NCI-H345 treated with DMSO at 0.1 percent for 48 hours (cell line): ENCODE data around the gene TRIM9.
"Not testable (repeated sequence)": the region's sequence is repeated elsewhere in the genome, so short reads cannot be mapped to it uniquely, and the experiment has no call there.

Source experiments
- DNase-seq: peaks from one replicate; lab custom pipeline; 2025; ENCODE audit not compliant: unreplicated experiment; lab: John Stamatoyannopoulos, UW

The TRIM9 gene

DNA sequence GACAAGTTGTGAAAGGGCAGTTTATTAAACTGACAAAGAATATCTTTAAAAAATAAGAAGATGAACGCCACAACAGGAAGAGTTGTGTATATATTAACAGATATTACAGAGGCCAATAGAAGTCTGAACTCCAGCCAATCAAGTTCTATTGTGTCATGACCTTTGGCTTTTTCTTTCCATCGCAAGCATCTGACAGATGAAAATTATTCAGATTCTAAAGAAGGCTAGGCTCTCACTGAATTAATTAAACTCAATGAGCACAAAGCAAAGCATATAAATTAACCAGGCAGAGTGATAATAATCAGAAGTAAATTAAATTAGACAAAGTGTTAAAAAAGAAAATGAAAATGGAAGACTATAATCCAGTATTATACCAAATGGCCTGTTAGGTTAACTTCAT, 88.6 kb downstream of the TRIM9 start:
- no peak for DNase-seq

DNA sequence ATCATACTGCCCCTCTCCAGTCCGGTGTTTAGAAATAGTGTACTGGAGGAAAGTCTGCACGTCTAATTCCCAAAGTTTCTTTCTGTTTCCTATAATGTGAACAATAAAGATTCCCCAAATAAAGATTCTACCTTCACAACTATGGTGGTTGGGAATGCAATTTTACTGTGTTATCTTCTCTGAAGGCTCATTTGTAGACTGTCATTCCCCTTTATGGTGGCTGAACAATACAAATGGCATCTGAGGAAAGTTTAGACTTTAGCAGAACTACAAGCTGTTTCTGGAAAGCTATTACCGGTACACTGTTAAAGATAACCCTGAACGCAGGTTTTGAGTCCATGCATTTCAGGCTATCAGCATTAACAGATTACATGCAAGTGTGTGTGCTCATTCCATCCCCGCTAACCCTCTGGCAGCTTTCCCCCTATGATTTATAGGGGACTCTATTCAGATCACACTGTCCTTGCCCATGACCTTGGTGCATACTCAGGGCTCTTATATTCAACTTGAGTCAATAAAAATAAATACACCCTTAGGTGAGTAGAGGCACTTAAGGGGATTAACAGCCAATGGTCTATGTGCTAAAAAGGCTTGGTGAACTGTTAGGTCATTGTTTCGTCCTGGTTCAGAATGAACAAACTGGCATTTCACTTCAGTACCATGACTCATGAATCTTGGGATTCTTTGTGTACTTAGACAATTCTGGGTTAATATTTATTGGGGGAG, 89.9 kb downstream of the TRIM9 start:
- DNase-seq, result no peak

DNA sequence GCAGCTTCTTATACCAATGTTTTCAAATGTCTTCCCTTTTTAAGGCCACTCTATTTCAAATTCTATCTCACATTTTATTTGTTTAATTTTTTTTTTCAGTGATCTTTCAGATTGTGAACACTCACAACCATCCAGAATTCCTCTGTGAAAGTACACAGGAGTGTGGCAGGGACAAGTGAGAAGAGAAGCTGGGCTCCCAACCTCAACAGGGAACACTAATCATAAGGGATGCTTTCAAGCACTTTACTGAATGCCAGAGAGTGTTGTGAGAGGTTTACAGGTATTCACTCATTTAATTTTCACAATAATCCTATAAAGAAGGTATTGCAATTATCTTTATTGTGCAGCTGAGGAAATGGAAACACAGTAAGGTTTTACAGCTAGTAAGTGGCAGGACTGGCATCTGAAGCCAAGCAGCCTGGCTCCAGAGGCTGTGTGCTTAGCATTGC, 90.5 kb downstream of the TRIM9 start:
- no peak for DNase-seq

DNA sequence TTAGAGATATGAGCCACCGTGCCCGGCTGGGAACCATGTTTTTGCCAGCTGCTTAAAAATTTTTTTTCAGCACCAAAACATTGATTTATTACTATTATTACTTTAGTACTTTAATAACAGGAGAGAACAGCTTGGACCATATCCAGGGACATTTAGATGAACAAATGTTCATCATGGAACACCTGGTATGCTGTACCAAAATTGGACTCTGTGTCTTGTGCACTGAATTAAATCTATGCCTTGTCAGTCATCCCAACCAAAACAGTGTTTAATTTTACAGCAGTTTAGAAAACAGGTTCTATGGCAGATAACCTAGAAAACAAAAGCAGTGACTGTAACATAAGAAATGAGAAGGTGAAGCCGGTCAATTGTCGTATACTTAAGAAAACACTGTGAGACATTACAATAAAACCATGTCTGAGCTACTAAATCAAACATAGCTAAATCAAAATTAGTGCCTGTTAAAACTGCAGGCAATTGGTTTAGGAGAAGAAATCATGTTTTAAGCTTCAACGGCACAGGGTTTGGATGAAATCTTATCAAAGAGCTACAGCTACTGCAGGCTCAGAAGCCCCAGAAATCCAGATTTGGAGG, 92.4 kb downstream of the TRIM9 start:
- DNase-seq, result no peak

DNA sequence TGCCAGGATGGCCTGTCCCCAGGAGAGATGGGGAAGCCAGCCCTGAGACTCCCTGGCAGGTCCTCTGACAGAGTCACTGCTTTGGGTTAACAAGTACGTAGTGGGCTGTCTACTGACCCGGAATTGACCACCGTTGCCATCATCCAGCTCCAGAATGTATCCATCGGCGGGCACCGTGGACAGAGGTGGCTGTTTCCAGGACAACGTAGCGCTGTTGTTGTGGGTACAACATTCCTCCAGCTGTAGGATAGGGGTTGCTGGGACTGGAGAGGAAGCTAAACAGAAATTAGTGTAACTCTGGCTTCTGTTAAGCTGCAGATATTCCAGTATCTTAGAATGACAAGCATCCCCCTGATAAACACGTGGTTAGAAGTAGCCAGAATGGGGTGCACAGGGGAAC, 94.3 kb downstream of the TRIM9 start:
- no peak for DNase-seq

DNA sequence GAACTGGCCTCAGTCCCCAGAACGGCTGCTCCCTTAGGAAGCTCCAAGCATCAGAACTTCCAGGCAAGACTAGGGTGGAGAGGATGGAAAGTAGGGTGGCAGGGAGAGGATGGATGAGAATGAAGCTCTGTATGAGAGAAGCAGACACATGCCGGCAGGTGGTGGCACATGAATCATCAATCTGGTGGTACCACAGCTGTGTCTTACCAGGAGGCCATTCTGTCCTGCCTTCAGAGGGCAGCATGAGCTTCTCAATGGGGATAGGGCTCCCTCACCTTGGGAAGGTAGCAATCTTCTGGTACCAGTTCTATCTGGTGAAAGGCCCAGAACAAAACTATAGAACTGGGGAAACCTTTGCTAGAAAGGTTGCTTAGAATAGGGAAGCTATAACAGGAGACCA, 95.2 kb downstream of the TRIM9 start:
- DNase-seq, result no peak

DNA sequence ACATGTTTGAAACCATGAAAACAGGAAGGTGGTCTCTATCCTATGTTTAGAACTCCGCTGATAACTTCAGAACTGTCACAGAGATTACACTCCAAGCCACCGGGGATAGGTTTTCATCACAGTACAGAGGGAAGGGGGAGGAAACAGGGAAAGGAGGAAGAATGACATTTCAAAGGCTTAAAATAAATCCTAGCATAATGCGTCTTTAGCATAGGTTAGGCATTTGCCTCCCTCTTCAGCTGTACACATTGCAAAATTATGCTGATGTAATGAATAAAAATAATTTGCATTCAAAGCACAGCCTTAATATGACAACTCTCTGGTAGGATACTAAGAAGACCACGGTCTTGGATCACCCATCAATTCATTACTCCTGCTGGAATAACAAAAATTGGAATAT, 96.3 kb downstream of the TRIM9 start:
- no peak for DNase-seq

DNA sequence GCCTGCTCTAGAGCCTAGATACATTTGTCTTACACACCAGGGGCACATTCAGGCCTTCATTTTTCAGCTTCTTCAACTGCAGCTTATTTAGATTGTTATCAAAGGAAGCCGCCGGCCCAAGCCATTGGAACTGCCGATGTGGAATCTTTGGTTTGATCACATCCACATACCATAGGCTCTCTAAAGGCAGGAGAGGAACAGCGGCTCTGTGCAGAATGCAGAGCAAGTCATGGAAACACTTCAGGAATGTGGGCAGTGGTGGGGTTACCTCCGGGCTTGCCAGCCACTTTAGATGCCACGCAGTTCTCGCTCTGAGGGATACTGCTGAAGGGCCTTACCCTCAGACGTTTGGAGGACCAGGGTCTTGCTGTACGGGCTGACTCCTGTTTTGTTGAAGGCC, 97.2 kb downstream of the TRIM9 start:
- no peak for DNase-seq

DNA sequence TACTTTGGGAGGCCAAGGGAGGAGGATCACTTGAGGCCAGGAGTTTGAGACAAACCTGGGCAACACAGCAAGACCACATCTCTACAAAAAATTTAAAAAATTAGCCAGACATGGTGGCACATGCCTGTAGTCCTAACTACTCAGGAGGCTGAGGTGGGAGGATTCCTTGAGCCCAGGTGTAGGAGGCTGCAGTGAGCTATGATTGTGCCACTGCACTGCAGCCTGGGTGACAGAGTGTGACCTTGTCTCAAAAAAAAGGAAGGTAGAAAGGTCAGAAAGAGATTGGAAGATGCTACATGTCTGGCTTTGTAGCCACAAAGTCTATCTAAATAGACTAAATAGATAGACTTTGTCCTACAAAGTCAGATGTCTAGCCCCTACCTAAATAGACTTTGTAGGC, 100.7 kb downstream of the TRIM9 start:
- DNase-seq, result not testable (repeated sequence)

DNA sequence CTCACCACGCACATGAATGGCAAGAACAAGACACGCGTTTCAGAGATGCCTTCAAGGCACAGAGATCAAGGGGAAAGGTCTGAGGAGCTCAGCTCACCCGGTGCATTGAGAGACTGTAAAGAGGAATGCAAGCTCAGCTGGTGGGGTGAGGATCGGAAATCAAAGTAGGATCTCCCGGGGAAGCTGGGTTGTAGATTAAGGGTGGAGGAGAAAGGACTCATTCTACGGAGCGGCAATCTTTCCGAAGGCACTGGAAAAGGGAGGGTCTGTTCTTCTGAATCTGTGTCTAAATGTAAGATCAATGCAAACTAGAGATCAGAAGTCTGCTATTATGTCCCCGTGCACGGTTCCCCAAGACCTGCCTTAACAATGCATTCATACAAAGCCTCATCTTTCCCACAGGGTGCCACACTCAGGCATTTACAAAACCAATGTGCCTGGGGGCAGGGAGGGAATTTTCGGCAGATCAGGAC, 109.0 kb downstream of the TRIM9 start:
- no peak for DNase-seq

DNA sequence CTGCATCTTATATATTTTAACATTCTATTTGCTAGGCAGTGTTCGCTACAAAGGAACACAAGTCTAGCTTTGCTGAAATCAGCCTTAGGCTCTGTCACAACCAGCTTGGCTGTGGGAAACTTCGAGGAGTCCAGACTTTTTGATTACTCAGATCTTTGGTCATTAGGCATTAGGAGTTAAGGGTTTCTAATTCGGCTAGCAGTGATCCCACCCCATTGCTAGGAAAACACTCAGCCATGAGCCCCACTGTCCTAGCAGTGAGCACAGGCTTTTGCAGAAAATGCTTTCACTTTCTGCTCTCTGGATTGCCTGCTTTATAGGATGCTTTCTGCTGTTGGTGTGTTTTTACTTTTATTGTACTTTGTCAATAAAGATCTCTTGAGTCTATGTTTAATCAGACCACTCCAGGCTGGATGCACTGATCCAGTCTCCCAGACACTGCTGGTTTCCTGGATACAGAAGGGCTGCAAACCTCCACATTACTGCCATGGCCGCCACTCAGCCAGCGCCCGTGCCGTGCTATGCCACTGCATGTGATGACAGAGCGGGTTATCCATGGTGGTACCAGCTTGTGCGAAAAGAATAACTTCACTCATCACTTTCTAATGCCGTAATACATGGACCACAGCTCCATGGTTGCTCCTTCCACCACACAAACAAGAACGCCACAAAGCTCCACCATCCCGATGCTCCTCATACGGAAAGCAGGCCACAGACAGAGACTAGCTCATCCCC, 109.6 kb downstream of the TRIM9 start:
- no peak for DNase-seq

DNA sequence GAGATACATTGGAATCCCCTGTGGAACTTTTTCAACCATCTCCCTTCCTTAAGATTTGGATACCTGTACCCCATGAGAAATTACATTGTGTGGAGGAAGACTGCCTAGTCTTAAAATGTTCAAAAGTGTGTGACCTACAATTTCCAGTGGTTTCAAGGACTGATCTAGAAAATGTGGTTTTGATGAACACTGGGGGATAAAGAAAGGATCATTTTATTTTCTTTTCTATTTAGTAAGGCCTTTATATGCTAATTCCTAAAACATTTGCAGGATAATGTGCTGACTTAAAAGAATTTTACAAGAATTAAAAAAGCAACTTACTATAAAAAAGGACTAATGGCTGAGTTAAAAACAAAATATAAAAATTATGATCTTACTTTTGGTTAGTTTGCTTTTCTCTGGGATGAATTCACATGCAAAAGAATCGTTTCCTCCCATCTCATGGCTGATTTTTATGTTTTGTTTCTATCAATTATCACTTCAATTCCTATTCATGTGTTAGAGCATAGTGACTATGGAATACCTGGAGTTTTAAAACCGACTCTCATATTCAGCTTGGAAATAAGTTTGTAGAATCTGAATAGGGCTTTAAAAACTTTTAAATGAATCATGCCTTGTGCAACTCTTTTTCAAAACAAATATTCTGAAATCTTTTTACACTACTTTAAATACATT, 110.7 kb downstream of the TRIM9 start:
- no peak for DNase-seq

DNA sequence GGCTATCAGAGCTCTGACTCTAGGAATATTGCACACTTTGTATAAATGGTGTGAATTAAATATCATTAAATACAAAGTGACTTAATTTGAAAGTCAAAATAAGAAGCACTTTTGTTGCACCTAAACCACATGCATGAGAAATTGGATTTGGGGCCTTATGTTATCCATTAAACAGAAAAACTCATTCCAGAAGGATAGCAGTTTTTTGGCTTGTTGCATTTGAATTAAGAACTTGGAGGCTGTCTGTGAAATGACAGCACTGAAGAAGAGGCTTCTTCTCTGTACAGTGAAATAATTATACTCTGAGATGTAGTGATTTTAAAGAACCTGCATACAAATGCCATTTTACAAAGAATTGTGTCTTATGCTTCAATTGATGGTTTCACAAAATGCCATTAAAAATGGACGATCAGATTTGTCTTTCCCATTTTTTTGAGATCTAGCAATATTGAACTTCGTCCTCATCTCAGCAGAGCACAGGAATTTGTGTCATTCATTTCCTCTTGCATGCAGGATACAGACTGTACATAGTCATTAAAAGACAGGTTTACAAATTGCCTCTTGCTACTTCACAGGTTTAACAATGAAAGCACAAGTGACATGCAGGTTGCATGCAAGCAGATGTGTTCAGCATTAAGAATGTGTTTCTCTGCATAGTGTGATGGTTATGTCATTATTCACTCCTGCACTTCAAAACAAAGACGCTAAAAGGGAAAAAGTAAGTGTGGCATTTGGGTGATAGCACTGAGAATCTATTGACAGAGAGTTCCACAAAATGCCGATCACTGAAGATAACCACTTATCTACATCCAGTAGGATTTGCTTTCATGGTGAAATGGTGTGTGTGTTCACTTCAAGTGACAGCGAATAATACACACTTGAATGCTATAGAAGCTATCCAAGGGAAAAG, 114.7 kb downstream of the TRIM9 start:
- no peak for DNase-seq

DNA sequence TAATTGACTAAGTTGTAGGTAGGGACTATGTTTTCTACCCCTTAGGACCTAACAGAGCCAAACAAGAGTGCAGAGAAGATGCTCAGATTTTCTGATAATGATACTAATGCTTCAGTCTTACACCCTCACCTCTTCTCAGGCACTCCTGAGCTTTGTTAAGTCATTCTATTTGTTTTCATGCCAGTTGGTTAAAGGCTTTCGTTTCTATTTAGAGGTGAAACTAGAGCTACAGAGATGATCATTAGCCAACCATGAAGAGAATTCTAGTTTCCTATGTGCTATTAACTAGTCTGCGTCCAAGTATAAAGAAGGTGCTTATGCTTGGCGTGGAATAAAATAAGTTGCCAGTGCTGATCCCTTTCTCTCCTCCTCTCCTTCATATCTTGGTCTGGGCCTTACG, 116.0 kb downstream of the TRIM9 start:
- no peak for DNase-seq

DNA sequence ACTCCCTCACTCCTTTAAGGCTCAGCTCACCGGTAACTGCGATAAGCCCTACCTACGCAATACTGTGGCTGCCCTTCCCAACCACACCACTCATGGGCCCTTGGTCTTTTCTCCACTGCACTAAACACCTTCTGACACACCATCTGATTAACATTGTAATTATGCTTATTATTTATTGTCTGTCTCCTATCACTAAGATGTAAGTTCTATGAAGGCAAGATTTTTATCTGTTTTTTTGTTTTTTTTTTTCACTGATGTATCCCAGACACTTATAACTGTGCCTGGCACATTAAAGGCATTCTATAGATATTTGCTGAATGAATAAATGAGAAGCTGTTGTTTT, 116.4 kb downstream of the TRIM9 start:
- no peak for DNase-seq

DNA sequence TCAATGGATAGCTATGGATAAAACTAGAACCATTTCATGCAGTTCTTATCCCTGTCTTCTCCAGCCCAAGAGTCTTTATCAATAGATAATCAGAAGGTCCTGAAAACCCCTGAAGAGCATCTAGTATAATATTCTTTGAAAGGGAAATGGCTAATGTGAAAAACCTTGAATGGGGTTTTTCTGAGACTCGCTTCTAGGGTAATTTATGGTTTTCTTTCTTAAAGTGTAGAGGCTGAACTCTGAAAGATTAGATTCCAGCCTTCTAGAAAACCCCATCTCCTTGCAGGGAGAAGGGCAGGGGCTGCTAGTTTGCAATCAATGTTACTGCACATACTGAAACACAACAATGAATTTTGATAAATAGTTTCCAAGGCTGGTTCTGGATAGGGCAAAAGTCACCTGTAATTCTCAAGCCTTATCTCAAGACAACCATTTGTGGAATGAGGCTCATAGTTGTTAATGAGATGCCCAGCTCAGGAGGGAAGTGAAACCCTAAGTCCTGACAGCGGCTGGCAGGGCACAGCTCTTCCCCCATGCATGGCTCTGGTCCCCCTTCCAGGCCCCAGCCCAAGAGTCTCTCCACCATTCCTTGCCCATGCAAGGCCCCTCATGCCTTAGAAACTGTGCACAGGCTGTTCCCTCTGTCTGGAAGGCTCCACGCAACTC, 116.9 kb downstream of the TRIM9 start:
- DNase-seq, result no peak

DNA sequence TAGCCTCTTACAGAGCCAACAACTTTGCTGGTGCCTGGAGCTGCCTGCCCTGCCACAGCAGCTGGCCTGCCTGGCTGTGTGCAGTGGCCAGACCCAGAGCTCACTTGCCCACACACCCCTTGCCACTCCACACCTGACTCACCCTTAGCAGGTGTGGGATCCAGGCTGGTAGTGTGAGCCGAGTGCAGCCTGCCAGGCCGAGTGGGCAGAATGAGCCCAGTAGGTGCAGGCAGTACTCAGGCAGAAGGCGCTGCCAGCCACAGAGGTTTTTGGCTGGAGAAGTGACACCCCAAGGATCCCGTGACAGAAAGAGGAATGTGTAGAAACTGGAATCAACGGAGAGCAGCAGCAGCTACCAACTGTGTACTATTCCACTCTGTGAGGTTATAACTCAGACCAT, 120.8 kb downstream of the TRIM9 start:
- DNase-seq, result no peak

DNA sequence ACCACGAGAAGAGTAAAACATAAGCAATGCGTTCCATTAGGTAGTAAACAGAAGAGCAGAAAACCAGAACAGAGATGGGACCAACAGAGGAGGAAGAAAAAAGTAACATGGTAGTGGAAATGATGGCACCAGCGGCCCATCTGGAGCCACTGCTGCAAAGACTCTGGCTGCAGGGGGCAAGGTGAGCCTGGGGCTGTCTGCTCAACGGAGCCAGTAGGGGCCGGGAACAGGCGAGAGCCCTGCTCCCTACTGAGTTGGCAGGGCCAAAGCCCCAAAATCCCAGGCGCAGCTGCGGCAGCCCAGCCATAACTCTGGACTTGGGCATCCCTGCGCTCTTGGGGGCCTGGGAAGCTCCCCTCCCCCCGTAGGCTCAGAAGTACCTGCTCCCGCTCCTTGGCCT, 122.2 kb downstream of the TRIM9 start:
- DNase-seq, result no peak

DNA sequence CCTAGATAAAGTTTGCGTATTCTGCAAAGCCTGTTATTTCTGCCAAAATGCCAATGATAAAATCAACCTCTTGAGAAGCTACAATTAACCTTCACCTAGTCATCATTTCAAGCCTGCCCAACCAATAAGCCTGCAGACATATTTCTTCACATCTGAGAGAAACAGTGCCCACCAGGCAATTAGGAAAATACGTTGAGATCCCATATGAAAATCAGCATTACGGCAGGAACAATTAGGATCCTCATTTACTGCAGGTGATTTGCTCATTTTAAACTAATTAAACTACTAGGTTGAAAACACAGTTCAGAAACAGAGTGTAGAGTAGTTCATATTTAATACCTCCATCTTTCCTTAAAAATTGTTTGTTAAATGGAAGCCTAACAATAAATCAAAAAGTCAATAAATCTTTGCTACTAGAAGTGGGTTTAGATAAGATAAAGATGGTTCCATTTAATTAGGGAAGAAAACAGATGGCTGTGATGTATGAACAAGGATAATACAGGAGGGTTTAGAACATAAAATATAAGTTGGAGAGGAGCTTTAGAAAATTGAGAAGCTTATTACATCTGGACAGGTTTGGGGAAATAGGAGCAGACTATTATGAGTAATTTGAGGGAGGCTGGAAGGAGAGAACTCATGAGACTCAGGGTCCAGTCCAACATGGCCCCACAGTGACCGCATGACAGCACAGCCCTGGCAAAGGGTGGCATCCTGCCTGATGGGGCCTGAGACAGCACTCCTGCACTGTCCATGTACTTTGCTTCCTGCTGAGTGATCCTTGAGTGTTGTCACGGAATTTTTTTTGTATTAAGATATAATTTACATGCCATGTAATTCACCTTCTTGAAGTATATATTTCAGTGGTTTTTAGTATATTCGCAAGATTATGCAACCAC, 123.8 kb downstream of the TRIM9 start:
- no peak for DNase-seq
